ENCODE results near the gene SMPD1. TPM values are rescaled to one million over a fixed set of nuclear protein-coding genes. Genes with fewer than 3 reads are reported as not detected.

SMPD1 gene
- total and polyA plus RNA-seq, 2 experiments from 2014 or later: 0.76 to 0.97 TPM

DNA sequence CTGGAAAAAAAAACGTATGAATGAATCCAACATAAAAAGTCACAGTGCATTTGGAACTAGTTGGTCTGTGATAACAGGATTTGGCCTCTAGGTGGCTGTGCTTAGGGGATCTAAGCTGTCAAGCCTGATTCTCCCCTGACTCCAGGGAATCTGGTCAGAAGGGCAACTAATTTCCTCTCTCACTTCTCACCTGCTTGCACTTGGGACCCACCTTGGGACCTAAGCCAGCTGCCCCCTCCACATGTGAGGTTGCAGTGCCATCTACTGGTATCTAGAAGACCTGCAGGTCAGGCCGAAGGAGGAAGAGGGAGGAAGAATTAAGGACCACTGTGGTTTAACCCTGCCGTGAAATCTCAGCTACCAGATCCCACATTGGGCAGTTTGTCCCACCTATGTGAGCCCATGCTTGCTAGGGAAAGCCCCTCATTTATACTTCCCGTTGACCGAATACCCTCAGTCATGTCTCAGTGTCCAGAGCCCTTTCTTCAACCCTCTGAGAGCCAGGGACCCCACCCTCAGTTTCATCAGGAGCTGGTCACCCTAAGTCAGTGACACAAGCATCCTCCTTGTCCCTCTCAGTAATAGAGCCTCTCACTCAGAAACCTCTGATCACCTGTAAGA lies 36.8 kb upstream of the SMPD1 start (continued):
- TF ChIP-seq, protein P1, sequence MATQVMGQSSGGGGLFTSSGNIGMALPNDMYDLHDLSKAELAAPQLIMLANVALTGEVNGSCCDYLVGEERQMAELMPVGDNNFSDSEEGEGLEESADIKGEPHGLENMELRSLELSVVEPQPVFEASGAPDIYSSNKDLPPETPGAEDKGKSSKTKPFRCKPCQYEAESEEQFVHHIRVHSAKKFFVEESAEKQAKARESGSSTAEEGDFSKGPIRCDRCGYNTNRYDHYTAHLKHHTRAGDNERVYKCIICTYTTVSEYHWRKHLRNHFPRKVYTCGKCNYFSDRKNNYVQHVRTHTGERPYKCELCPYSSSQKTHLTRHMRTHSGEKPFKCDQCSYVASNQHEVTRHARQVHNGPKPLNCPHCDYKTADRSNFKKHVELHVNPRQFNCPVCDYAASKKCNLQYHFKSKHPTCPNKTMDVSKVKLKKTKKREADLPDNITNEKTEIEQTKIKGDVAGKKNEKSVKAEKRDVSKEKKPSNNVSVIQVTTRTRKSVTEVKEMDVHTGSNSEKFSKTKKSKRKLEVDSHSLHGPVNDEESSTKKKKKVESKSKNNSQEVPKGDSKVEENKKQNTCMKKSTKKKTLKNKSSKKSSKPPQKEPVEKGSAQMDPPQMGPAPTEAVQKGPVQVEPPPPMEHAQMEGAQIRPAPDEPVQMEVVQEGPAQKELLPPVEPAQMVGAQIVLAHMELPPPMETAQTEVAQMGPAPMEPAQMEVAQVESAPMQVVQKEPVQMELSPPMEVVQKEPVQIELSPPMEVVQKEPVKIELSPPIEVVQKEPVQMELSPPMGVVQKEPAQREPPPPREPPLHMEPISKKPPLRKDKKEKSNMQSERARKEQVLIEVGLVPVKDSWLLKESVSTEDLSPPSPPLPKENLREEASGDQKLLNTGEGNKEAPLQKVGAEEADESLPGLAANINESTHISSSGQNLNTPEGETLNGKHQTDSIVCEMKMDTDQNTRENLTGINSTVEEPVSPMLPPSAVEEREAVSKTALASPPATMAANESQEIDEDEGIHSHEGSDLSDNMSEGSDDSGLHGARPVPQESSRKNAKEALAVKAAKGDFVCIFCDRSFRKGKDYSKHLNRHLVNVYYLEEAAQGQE (IDR thresholded peaks at IDR 0.05; ENCODE audit: unreplicated experiment): no peak
- TF ChIP-seq STAT1 (IDR thresholded peaks at IDR 0.05; ENCODE audit: unreplicated experiment): no peak
- no peak for TF ChIP-seq EZH2phosphoT487 (IDR thresholded peaks at IDR 0.05; ENCODE audit: unreplicated experiment)

DNA sequence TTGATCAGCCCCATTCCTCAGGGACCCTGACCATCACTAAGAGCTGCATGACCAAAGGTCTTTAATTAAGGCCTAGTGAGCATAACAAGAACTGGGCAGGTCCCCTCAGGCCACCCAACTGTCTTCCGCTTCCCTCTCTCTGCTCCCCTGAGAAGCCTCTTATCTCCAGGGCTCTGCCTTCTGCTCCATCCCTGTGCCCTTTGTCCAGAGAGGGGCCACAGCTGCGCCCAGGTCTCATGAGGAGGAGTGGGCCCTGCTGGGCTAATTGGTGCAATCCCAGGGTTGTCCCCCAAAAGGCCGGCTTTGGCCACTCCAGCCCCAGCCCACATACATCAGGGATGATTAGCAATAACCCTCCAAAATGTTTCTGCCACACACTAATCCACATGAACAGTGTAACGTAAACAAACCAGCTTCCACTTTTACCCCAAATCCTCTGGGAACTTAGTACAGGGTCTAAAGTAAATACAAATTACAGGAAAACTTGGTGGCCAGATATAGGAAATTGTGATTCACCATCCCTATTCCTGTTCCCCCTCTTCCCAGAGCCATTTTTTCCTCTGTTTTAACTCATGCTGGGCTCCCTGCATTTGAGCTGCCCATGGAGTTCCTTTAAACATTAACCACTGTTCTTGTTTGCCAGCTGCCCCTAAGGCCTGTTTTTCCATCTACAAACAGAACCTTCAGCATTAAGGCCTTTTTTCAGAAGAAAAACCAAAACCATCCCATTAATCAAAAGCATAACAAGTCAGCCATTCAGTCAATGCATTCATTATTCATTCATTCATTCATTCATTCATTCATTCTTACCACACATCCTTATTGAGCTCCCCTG lies 35.4 kb upstream of the SMPD1 start:
- ATAC-seq (no peak), DNase-seq (ENCODE audit: low spot score) (no peak)
- H3K4me2 ChIP-seq: no peak overlapping the region
- H2AFZ ChIP-seq: no peak overlapping the region
- H3K4me3 ChIP-seq: no peak overlapping the region
- H3K9me2 ChIP-seq (ENCODE audit: insufficient read depth): 0 out of 2 replicates have a peak, but pooled peaks cover 3% of the 10 kb centered on the region
- H3K4me1 ChIP-seq (ENCODE audit: insufficient read depth): no peaks in the 10 kb centered on the region
- no peak overlapping the region for H3K4me3 Mint-ChIP-seq
- H3K4me1 Mint-ChIP-seq: peaks cover 7% of the 10 kb centered on the region
- peaks cover 6% of the 10 kb centered on the region for H3K27me3 Mint-ChIP-seq (ENCODE audit: insufficient read depth, low read depth, poor library complexity)
- no peaks in the 10 kb centered on the region for H4K20me1 ChIP-seq (replicated peaks; ENCODE audit: insufficient read depth)
- H3K27ac ChIP-seq (ENCODE audit: low read depth): no peak overlapping the region
- no peak overlapping the region for H3K27ac Mint-ChIP-seq
- H3K9me3 Mint-ChIP-seq: no peaks in the 10 kb centered on the region
- no peaks in the 10 kb centered on the region for H3K36me3 Mint-ChIP-seq (ENCODE audit: low read depth)
- no peaks in the 10 kb centered on the region for H3K27me3 ChIP-seq (ENCODE audit: insufficient read depth)
- no peaks in the 10 kb centered on the region for H3K36me3 ChIP-seq (ENCODE audit: insufficient read depth)
- no peaks in the 10 kb centered on the region for H3F3A ChIP-seq (replicated peaks; ENCODE audit: low read depth)
- H3K79me2 ChIP-seq (replicated peaks; ENCODE audit: insufficient read depth): no peaks in the 10 kb centered on the region
- TF ChIP-seq ZNF331 (CRISPR knock-in tag; IDR thresholded peaks at IDR 0.05; ENCODE audit: low read depth): no peak
- TF ChIP-seq, protein P2, sequence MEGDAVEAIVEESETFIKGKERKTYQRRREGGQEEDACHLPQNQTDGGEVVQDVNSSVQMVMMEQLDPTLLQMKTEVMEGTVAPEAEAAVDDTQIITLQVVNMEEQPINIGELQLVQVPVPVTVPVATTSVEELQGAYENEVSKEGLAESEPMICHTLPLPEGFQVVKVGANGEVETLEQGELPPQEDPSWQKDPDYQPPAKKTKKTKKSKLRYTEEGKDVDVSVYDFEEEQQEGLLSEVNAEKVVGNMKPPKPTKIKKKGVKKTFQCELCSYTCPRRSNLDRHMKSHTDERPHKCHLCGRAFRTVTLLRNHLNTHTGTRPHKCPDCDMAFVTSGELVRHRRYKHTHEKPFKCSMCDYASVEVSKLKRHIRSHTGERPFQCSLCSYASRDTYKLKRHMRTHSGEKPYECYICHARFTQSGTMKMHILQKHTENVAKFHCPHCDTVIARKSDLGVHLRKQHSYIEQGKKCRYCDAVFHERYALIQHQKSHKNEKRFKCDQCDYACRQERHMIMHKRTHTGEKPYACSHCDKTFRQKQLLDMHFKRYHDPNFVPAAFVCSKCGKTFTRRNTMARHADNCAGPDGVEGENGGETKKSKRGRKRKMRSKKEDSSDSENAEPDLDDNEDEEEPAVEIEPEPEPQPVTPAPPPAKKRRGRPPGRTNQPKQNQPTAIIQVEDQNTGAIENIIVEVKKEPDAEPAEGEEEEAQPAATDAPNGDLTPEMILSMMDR (conservative IDR thresholded peaks at IDR 0.05; ENCODE audit: low read depth in 2 of 2): no peak
- TF ChIP-seq, protein P3, sequence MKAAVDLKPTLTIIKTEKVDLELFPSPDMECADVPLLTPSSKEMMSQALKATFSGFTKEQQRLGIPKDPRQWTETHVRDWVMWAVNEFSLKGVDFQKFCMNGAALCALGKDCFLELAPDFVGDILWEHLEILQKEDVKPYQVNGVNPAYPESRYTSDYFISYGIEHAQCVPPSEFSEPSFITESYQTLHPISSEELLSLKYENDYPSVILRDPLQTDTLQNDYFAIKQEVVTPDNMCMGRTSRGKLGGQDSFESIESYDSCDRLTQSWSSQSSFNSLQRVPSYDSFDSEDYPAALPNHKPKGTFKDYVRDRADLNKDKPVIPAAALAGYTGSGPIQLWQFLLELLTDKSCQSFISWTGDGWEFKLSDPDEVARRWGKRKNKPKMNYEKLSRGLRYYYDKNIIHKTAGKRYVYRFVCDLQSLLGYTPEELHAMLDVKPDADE (IDR thresholded peaks at IDR 0.05): no peak
- no peak for TF ChIP-seq JUNB (IDR thresholded peaks at IDR 0.05; ENCODE audit: unreplicated experiment)
- no peak for TF ChIP-seq ZNF462 (CRISPR knock-in tag; IDR thresholded peaks at IDR 0.05)
- TF ChIP-seq EZH2phosphoT487 (IDR thresholded peaks at IDR 0.05; ENCODE audit: unreplicated experiment): no peak
- no peak for TF ChIP-seq ZNF114 (CRISPR knock-in tag; IDR thresholded peaks at IDR 0.05)

Measured in GM23338 (cell line).